Keratinocyte (primary cell): ENCODE measurements around the gene MERTK. TPM values are rescaled to one million over a fixed set of nuclear protein-coding genes. Genes with fewer than 3 reads are reported as not detected.

Experiments
- DNase-seq: peaks from one replicate; pipeline ENCODE4 v3.0.0-alpha.2; 2011; ENCODE audit warnings: low read depth, missing footprints, low spot score
- FAIRE-seq: peaks from 2 replicates; lab custom pipeline; 2011; peaks lifted over from hg19 to GRCh38; lab: Jason Lieb, UNC
- H2AFZ ChIP-seq: 2 replicates; pipeline ENCODE4 v1.6.0; 2012; ENCODE audit warnings: low read length, control low read depth, inconsistent platforms; ENCODE audit not compliant: control insufficient read depth
- H3K27ac ChIP-seq: 2 replicates; pipeline ENCODE4 v1.5.1; 2011; ENCODE audit warnings: low read length; ENCODE audit not compliant: control insufficient read depth, insufficient read depth
- H3K27me3 ChIP-seq: 3 replicates; pipeline ENCODE4 v1.6.0; 2011; ENCODE audit warnings: low read length; ENCODE audit not compliant: control insufficient read depth, insufficient read depth; ENCODE audit errors: extremely low read depth
- H3K36me3 ChIP-seq, 2 experiments: 2 replicates in 1 of 2; 3 replicates in 1 of 2; pipeline ENCODE4 v1.5.1; 2011; ENCODE audit warnings: low read length in 2 of 2, mild to moderate bottlenecking in 1 of 2; ENCODE audit not compliant: control insufficient read depth in 2 of 2, insufficient read depth in 2 of 2; ENCODE audit errors: extremely low read depth in 1 of 2
- H3K4me1 ChIP-seq: 3 replicates; pipeline ENCODE4 v1.5.1; 2011; ENCODE audit warnings: low read length; ENCODE audit not compliant: control insufficient read depth, insufficient read depth; ENCODE audit errors: extremely low read depth
- H3K4me2 ChIP-seq: 3 replicates; pipeline ENCODE4 v1.6.0; 2011; ENCODE audit warnings: low read depth, low read length; ENCODE audit not compliant: control insufficient read depth, insufficient read depth; ENCODE audit errors: extremely low read depth
- H3K4me3 ChIP-seq, 3 experiments: fragments of 200-600 bp in 1 of 3; sonication (generic) in 1 of 3; 2 replicates in 2 of 3; 3 replicates in 1 of 3; pipeline ENCODE4 v1.5.1; 2011 to 2016; ENCODE audit warnings: low read length in 3 of 3, mild to moderate bottlenecking in 3 of 3, control low read depth in 2 of 3, inconsistent platforms in 1 of 3, low read depth in 1 of 3, mixed read lengths in 1 of 3, mixed run types in 1 of 3, moderate library complexity in 1 of 3; ENCODE audit not compliant: control insufficient read depth in 2 of 3, insufficient read depth in 2 of 3; ENCODE audit errors: extremely low read depth in 1 of 3
- H3K79me2 ChIP-seq: 2 replicates; pipeline ENCODE4 v1.6.0; 2012; ENCODE audit warnings: low read length; ENCODE audit not compliant: control insufficient read depth, insufficient read depth
- H3K9ac ChIP-seq: 3 replicates; pipeline ENCODE4 v1.6.0; 2011; ENCODE audit warnings: low read length; ENCODE audit not compliant: control insufficient read depth, insufficient read depth; ENCODE audit errors: extremely low read depth
- H3K9me1 ChIP-seq: 3 replicates; pipeline ENCODE4 v1.6.0; 2011; ENCODE audit warnings: low read length; ENCODE audit not compliant: control insufficient read depth, insufficient read depth; ENCODE audit errors: extremely low read depth
- H3K9me3 ChIP-seq: 2 replicates; pipeline ENCODE4 v1.5.1; 2012; ENCODE audit warnings: low read depth, low read length; ENCODE audit not compliant: control insufficient read depth
- H4K20me1 ChIP-seq: 3 replicates; pipeline ENCODE4 v1.6.0; 2011; ENCODE audit warnings: low read length; ENCODE audit not compliant: control insufficient read depth, insufficient read depth; ENCODE audit errors: extremely low read depth
- EZH2 ChIP-seq: IDR thresholded peaks from one replicate; pipeline ENCODE4 v1.6.1; 2012; ENCODE audit warnings: inconsistent platforms, mild to moderate bottlenecking, low read length, moderate library complexity
- dilution Hi-C: fragments of 300-500 bp; cut with MboI; formaldehyde crosslinking; loops from one replicate; pipeline ENCODE4 v1.7.0; 2020; ENCODE audit warnings: low sequenced_read_pairs; ENCODE audit not compliant: extremely low pct_ligation_motif_present
- polyA plus RNA-seq, 5 experiments: library from polyadenylated mRNA; depleted of rRNA in 3 of 5; stranded (reverse) in 3 of 5; stranded (forward) in 1 of 5; unstranded in 1 of 5; fragments of >200 nt; gene quantifications; 1 replicate in 1 of 5; 2 replicates in 3 of 5; 3 replicates in 1 of 5; pipeline versions ENCODE4 v1.2.1 to v1.2.3, GENCODE V29; 2011 to 2012; ENCODE audit warnings: missing spikeins in 2 of 5, low read depth in 1 of 5, low replicate concordance in 1 of 5
- TF ChIP-seq, protein P1 (sequence below), 3 experiments: IDR thresholded peaks in 1 of 3; conservative IDR thresholded peaks in 1 of 3; optimal IDR thresholded peaks in 1 of 3; 2 replicates in 2 of 3; 3 replicates in 1 of 3; pipeline versions ENCODE3 to v1.5.1; 2011; ENCODE audit warnings: low read length in 3 of 3, mild to moderate bottlenecking in 3 of 3, moderate library complexity in 2 of 3, control low read depth in 1 of 3, inconsistent platforms in 1 of 3; ENCODE audit not compliant: insufficient read depth in 2 of 3; ENCODE audit errors: extremely low read depth in 1 of 3

MERTK gene
- polyA plus RNA-seq, 1 donor (not counting 4 experiments of a cell fraction or from before 2014, with no cell fraction given), result 0.14 TPM

- peaks cover 16% of the 10 kb centered on the region for H3K4me1 ChIP-seq
- DNase-seq, result no peak
- no peaks in the 10 kb centered on the region for H3K9me3 ChIP-seq
- H3K9me1 ChIP-seq, result no peaks in the 10 kb centered on the region
- H4K20me1 ChIP-seq, result no peaks in the 10 kb centered on the region
- no peak overlapping the region for H2AFZ ChIP-seq
- H3K27me3 ChIP-seq, result peaks cover 47% of the 10 kb centered on the region
- no peak overlapping the region for H3K4me2 ChIP-seq
- H3K27ac ChIP-seq, result no peak overlapping the region
- no peak for FAIRE-seq
- H3K36me3 ChIP-seq, result no peaks in the 10 kb centered on the region
- dilution Hi-C loops, result loop anchor here (25.0 kb wide), 1 partner anchor 111 kb away; no protein-coding TSS in a partner anchor
- H3K79me2 ChIP-seq, result no peaks in the 10 kb centered on the region
- TF ChIP-seq, protein P1, sequence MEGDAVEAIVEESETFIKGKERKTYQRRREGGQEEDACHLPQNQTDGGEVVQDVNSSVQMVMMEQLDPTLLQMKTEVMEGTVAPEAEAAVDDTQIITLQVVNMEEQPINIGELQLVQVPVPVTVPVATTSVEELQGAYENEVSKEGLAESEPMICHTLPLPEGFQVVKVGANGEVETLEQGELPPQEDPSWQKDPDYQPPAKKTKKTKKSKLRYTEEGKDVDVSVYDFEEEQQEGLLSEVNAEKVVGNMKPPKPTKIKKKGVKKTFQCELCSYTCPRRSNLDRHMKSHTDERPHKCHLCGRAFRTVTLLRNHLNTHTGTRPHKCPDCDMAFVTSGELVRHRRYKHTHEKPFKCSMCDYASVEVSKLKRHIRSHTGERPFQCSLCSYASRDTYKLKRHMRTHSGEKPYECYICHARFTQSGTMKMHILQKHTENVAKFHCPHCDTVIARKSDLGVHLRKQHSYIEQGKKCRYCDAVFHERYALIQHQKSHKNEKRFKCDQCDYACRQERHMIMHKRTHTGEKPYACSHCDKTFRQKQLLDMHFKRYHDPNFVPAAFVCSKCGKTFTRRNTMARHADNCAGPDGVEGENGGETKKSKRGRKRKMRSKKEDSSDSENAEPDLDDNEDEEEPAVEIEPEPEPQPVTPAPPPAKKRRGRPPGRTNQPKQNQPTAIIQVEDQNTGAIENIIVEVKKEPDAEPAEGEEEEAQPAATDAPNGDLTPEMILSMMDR (optimal IDR thresholded peaks at IDR 0.05 in 1 of 3, IDR thresholded peaks at IDR 0.05 in 1 of 3, conservative IDR thresholded peaks at IDR 0.05 in 1 of 3; ENCODE audit: extremely low read depth in 1 of 3, insufficient read depth in 2 of 3, low read length in 3 of 3), result peak in 2 of 3 experiments; percentile 41 to 52
- no peak for TF ChIP-seq EZH2
- H3K4me3 ChIP-seq, result no peak overlapping the region
- H3K9ac ChIP-seq, result no peak overlapping the region
Measured at GRCh38 chr2:111900859-111901258, 2.5 kb downstream of the MERTK start.

GRCh38 chr2:111903516-111903915 is 5.1 kb downstream of the MERTK start:
- Histone ChIP-seq H3K4me2 (no peak overlapping the region), H3K4me1 (peaks cover 6% of the 10 kb centered on the region), H3K4me3 (no peak overlapping the region), H3K79me2 (no peaks in the 10 kb centered on the region), H3K27me3 (peaks cover 43% of the 10 kb centered on the region), H3K9ac (no peak overlapping the region), H3K36me3 (no peaks in the 10 kb centered on the region), H3K9me3 (no peaks in the 10 kb centered on the region), H3K9me1 (no peaks in the 10 kb centered on the region), H3K27ac (no peak overlapping the region), H4K20me1 (no peaks in the 10 kb centered on the region), H2AFZ (no peak overlapping the region)
- FAIRE-seq, result no peak
- TF ChIP-seq, protein P1 (optimal IDR thresholded peaks at IDR 0.05 in 1 of 3, IDR thresholded peaks at IDR 0.05 in 1 of 3, conservative IDR thresholded peaks at IDR 0.05 in 1 of 3; ENCODE audit: extremely low read depth in 1 of 3, insufficient read depth in 2 of 3, low read length in 3 of 3), result no peak
- TF ChIP-seq EZH2, result no peak
- dilution Hi-C loops, result loop anchor here (25.0 kb wide), 1 partner anchor 109 kb away; no protein-coding TSS in a partner anchor
- no peak for DNase-seq
